NOMO-1 treated with dmso at 0.1 percent for 144 hours (cell line): ENCODE data around the gene GAB2.

ENCODE experiments used
- DNase-seq: peaks from one replicate; lab custom pipeline; 2025; ENCODE audit not compliant: unreplicated experiment; lab: John Stamatoyannopoulos, UW

Gene GAB2

GRCh38 chr11:78402847-78403246 is 14.8 kb downstream of the GAB2 start:
- no peak for DNase-seq

GRCh38 chr11:78400702-78401101 is 16.9 kb downstream of the GAB2 start:
- no peak for DNase-seq

- DNase-seq: no peak
Measured at GRCh38 chr11:78400116-78400515, 17.5 kb downstream of the GAB2 start.

GRCh38 chr11:78399136-78399535 is 18.5 kb downstream of the GAB2 start:
- DNase-seq: no peak

GRCh38 chr11:78398715-78399114 is 18.9 kb downstream of the GAB2 start:
- DNase-seq: no peak

- DNase-seq: peak; percentile 59
Measured at GRCh38 chr11:78397398-78397797, 20.2 kb downstream of the GAB2 start.

- no peak for DNase-seq
Measured at GRCh38 chr11:78395597-78395996, 22.0 kb downstream of the GAB2 start.

GRCh38 chr11:78392854-78393253 is 24.8 kb downstream of the GAB2 start:
- no peak for DNase-seq

GRCh38 chr11:78391424-78391823 is 26.2 kb downstream of the GAB2 start:
- no peak for DNase-seq

- peak; percentile 32 for DNase-seq
Measured at GRCh38 chr11:78390809-78391208, 26.8 kb downstream of the GAB2 start.

- no peak for DNase-seq
Measured at GRCh38 chr11:78386215-78386941, 31.2 kb downstream of the GAB2 start.

- no peak for DNase-seq
Measured at GRCh38 chr11:78385205-78385604, 32.4 kb downstream of the GAB2 start.

GRCh38 chr11:78384231-78384630 is 33.4 kb downstream of the GAB2 start:
- no peak for DNase-seq

GRCh38 chr11:78381865-78382264 is 35.8 kb downstream of the GAB2 start:
- no peak for DNase-seq

- DNase-seq: no peak
Measured at GRCh38 chr11:78380615-78381051, 37.0 kb downstream of the GAB2 start.

- no peak for DNase-seq
Measured at GRCh38 chr11:78379039-78379670, 38.5 kb downstream of the GAB2 start.

- no peak for DNase-seq
Measured at GRCh38 chr11:78377625-78378418, 39.8 kb downstream of the GAB2 start.

GRCh38 chr11:78376858-78377257 is 40.8 kb downstream of the GAB2 start:
- no peak for DNase-seq

GRCh38 chr11:78374917-78375316 is 42.7 kb downstream of the GAB2 start:
- no peak for DNase-seq

GRCh38 chr11:78373689-78374088 is 43.9 kb downstream of the GAB2 start:
- no peak for DNase-seq

GRCh38 chr11:78372114-78372768 is 45.4 kb downstream of the GAB2 start:
- DNase-seq: no peak
